Measurements from ENCODE around the gene HUS1.
"Not testable (repeated sequence)": the region's sequence is repeated elsewhere in the genome, so short reads cannot be mapped to it uniquely, and the experiment has no call there.

The HUS1 gene

GRCh38 chr7:47979145-47979831, at the start of gene HUS1:
Gene HUS1 (minus strand): TSS chr7:47979615. CDS start chr7:47979519, 96 bp downstream.
- peak; percentile 95 for DNase-seq

GRCh38 chr7:48028938-48029337, 49.5 kb upstream of the HUS1 start, which contains the start of gene SUN3:
Gene SUN3 (minus strand): TSS chr7:48029107. CDS start chr7:48028938, 169 bp downstream.
- DNase-seq = no peak

GRCh38 chr7:48025624-48026023, 46.2 kb upstream of the HUS1 start:
- no peak for DNase-seq

- no peak for DNase-seq
Observed at GRCh38 chr7:48017674-48018073, 38.3 kb upstream of the HUS1 start.

- no peak for DNase-seq
Observed at GRCh38 chr7:48016641-48017040, 37.2 kb upstream of the HUS1 start.

GRCh38 chr7:48011951-48012350, 32.5 kb upstream of the HUS1 start:
- no peak for DNase-seq

GRCh38 chr7:48011323-48011722, 31.9 kb upstream of the HUS1 start:
- DNase-seq = no peak

GRCh38 chr7:48009954-48010353, 30.5 kb upstream of the HUS1 start:
- no peak for DNase-seq

GRCh38 chr7:48009257-48009656, 29.8 kb upstream of the HUS1 start:
- DNase-seq = no peak

GRCh38 chr7:48006866-48007265, 27.5 kb upstream of the HUS1 start:
- no peak for DNase-seq

- DNase-seq = no peak
Observed at GRCh38 chr7:48004638-48005037, 25.2 kb upstream of the HUS1 start.

- no peak for DNase-seq
Observed at GRCh38 chr7:48004032-48004431, 24.6 kb upstream of the HUS1 start.

- not testable (repeated sequence) for DNase-seq
Observed at GRCh38 chr7:48000164-48000563, 20.7 kb upstream of the HUS1 start.

- no peak for DNase-seq
Observed at GRCh38 chr7:47999413-47999812, 20.0 kb upstream of the HUS1 start.

GRCh38 chr7:47992446-47992845, 13.0 kb upstream of the HUS1 start:
- no peak for DNase-seq

GRCh38 chr7:47991741-47992311, 12.4 kb upstream of the HUS1 start:
- peak; percentile 88 for DNase-seq

GRCh38 chr7:47991270-47991669, 11.9 kb upstream of the HUS1 start:
- DNase-seq = no peak

GRCh38 chr7:47990592-47990991, 11.2 kb upstream of the HUS1 start:
- no peak for DNase-seq

GRCh38 chr7:47989607-47990400, 10.4 kb upstream of the HUS1 start:
- DNase-seq = not testable (repeated sequence)

GRCh38 chr7:47988496-47989386, 9.3 kb upstream of the HUS1 start:
- DNase-seq = no peak

GRCh38 chr7:47982610-47983009, 3.2 kb upstream of the HUS1 start:
- DNase-seq = no peak

- DNase-seq = not testable (repeated sequence)
Observed at GRCh38 chr7:47980648-47981047, 1.2 kb upstream of the HUS1 start.

GRCh38 chr7:47979832-47980181, 392 bp upstream of the HUS1 start:
- DNase-seq = no peak
